GM12872 (cell line): ENCODE measurements around the gene ITIH4.

ENCODE experiments used
- TF ChIP-seq, protein P1 (sequence below): IDR thresholded peaks from 3 replicates; pipeline ENCODE4 v1.5.1; 2011; ENCODE audit warnings: low read depth, mild to moderate bottlenecking, low read length, moderate library complexity; ENCODE audit not compliant: insufficient read depth

Gene ITIH4

DNA sequence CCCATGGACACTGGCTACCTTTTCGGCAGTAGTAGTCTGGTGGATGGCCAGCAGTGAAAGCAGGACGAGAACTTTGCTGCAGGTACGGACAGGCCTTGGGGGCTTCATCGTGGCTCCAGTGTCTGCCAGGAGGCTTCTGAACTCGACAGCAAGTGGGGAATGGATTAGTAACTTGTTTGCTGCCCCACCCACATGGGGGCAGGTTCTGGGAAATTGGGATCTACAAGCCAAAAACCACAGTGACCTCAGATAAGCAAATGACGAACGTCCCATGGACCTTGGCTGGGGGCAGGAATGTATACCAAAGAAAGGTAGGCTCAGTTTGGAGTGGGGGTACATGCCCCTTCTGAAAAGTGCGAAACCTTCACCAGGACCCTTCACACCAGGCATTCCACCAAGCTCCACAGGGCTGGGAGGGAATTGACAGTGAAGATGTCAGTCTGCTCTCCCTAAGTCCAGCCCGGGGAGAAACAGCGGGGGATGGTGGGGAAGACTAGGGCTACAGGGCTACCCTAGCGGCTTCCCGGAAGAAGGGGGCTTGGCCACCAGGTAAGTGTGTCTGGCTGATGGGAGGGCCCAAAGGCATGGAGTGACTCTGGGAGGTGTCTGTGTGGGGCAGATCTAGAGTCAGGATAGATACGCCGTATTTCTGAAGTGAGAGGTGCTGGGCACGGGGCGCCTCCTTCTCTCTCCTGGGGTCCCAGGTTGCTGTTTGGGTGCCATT is at the start of gene ITIH4:
Gene ITIH4, minus strand, starts transcription at position 138 of the 724 bp plus-strand sequence. Its CDS starts 30 bp downstream, at position 108.
- TF ChIP-seq, protein P1, sequence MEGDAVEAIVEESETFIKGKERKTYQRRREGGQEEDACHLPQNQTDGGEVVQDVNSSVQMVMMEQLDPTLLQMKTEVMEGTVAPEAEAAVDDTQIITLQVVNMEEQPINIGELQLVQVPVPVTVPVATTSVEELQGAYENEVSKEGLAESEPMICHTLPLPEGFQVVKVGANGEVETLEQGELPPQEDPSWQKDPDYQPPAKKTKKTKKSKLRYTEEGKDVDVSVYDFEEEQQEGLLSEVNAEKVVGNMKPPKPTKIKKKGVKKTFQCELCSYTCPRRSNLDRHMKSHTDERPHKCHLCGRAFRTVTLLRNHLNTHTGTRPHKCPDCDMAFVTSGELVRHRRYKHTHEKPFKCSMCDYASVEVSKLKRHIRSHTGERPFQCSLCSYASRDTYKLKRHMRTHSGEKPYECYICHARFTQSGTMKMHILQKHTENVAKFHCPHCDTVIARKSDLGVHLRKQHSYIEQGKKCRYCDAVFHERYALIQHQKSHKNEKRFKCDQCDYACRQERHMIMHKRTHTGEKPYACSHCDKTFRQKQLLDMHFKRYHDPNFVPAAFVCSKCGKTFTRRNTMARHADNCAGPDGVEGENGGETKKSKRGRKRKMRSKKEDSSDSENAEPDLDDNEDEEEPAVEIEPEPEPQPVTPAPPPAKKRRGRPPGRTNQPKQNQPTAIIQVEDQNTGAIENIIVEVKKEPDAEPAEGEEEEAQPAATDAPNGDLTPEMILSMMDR = no peak

- TF ChIP-seq, protein P1 = no peak
Observed at GRCh38 chr3:52880047-52880446, 49.6 kb upstream of the ITIH4 start.

DNA sequence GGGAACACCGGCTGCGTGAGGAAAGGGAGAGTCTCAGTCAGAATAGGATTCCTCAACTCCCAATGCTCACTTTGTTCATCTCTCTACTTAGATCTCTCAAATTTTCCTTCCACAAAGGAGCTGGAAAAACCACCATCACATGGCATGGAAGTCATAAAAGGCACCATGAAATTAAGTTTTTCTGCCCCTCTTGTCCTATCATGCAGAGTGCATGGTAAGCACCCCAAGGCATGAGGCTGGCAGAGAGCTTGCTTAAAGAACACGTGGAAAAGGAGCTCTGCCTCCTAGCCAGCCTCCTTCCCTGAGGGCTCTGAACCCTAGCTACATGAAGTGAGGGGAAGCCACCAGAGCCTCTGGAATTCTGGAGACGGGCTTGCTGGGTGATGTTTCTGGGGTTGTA is 49.1 kb upstream of the ITIH4 start:
- TF ChIP-seq, protein P1 = no peak

DNA sequence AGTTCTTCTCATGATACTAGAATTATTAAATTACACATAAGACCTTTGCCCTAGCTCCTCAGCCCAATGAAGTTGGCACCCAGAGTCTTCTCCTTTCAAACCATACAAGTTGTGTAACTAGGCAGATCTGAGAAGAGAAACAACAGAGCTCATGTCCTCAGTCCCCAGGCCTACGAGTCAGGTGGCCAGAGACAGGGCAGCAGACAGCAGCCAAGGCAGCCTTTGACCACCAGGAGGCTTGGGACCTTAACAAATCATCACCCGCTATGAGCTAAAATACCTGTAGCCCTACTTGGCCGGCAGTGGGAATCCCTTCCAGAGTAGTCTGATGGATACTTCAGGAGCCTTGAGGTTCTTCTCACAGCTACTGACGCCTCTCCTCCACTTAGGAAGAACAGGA is 48.6 kb upstream of the ITIH4 start:
- TF ChIP-seq, protein P1 = peak; percentile 25; the same call in 1 of the 3 replicates

DNA sequence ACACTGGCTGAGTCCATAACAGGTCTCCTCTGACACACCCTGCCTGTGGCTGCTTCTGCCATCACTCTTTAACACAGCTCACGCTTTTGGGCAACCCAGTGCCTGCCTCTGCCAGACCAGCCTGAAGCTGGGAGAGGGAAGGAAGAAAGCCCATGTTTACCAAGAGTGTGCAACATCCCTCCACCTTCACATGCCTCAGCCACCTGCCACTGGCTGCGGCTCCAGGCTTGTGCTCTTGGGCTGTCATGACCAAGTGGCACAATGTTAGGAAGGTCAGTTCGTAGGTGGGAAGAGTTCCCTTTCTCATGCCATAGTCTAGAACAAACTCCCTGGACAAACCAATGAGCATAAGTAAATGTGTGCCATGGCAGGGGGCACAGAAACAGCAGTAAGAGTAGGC is 46.6 kb upstream of the ITIH4 start:
- TF ChIP-seq, protein P1 = no peak

DNA sequence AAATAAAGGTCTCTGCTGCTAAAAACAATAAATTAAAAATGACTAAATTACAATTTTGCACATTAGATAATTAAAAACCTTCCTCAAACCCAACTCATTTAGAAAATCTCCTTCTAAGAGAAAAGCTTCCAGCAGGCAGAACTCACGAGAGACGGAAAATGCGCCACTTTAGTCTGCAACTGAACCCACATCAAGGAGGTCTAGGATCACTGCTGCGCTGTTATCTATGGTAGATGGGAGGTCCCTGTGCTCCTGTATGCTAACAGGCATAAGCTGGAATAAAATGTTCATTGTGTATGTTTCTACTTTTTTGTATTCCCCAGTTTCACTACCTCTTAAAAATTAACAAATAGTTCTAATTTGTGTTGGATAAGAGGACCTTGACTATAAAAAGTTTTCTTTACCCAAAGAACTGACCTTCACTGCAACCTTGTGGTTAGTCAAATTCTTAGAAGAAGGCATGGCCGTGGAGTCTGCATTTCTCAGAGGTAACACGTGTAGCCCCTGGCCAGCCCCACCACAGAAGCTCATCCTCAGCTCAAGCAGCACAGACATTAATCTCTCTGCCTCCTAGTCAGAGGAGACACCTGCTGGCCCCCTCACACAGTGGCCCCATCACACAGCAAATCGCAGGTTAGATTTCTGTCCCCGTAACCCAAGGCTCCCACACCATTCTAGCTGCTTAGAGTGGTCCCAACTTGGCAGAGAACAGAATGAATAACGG is 44.6 kb upstream of the ITIH4 start:
- TF ChIP-seq, protein P1 = no peak

DNA sequence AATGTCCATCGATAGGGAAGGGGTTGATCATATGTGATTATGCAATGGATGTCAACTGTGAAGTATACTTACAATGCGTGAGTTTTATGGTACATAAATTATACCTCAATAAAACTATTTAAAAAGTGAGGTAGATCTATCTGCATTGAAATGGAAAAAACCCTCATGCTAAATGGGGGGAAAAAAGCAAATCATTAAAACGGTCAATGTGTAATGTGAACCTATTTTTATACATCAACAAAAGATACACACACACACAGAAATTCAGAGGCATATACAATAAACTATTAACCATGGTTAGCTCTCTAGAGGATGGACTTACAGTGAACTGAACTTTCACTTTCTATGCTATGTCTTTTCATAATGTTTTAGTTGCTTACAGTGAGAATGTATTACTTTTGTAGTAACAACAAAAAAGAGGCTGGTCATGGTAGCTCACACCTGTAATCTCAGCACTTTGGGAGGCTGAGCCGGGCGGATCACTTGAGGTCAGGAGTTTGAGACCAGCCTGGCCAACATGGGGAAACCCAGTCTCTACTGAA is 43.8 kb upstream of the ITIH4 start:
- TF ChIP-seq, protein P1 = no peak
